Measurements from ENCODE around the gene SIK3.

DNA sequence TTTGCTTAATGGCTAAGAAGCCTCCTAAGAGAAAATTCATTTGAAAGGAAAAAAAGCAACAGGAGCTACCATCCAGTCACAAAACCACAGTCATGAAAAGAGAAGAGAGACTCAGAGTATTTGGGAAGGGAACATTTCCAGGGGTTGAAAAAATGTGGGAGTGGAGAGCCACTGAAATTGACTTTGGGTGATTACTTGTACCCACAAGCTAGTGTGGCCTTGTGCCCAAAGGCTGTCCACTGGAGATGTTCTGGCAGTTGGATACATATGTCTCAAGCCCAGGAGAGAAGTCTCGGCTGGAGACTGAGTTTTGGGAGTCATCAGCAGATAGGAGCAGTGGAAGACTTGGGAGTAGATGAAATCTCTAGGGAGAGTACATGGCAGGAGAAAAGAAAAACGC is 303.4 kb downstream of the SIK3 start:
- TF ChIP-seq, protein P1, sequence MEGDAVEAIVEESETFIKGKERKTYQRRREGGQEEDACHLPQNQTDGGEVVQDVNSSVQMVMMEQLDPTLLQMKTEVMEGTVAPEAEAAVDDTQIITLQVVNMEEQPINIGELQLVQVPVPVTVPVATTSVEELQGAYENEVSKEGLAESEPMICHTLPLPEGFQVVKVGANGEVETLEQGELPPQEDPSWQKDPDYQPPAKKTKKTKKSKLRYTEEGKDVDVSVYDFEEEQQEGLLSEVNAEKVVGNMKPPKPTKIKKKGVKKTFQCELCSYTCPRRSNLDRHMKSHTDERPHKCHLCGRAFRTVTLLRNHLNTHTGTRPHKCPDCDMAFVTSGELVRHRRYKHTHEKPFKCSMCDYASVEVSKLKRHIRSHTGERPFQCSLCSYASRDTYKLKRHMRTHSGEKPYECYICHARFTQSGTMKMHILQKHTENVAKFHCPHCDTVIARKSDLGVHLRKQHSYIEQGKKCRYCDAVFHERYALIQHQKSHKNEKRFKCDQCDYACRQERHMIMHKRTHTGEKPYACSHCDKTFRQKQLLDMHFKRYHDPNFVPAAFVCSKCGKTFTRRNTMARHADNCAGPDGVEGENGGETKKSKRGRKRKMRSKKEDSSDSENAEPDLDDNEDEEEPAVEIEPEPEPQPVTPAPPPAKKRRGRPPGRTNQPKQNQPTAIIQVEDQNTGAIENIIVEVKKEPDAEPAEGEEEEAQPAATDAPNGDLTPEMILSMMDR (IDR thresholded peaks at IDR 0.05) = no peak
- no peak for TF ChIP-seq POLR2A (IDR thresholded peaks at IDR 0.05)
